Stromal cell of bone marrow (primary cell): Measurements from ENCODE around the gene IRF7.
"Not testable (repeated sequence)": the region's sequence is repeated elsewhere in the genome, so short reads cannot be mapped to it uniquely, and the experiment has no call there.

Experiments used
- DNase-seq: peaks from one replicate; pipeline ENCODE4 v3.0.0-alpha.2; 2012; ENCODE audit warnings: low read depth

IRF7 gene

DNA sequence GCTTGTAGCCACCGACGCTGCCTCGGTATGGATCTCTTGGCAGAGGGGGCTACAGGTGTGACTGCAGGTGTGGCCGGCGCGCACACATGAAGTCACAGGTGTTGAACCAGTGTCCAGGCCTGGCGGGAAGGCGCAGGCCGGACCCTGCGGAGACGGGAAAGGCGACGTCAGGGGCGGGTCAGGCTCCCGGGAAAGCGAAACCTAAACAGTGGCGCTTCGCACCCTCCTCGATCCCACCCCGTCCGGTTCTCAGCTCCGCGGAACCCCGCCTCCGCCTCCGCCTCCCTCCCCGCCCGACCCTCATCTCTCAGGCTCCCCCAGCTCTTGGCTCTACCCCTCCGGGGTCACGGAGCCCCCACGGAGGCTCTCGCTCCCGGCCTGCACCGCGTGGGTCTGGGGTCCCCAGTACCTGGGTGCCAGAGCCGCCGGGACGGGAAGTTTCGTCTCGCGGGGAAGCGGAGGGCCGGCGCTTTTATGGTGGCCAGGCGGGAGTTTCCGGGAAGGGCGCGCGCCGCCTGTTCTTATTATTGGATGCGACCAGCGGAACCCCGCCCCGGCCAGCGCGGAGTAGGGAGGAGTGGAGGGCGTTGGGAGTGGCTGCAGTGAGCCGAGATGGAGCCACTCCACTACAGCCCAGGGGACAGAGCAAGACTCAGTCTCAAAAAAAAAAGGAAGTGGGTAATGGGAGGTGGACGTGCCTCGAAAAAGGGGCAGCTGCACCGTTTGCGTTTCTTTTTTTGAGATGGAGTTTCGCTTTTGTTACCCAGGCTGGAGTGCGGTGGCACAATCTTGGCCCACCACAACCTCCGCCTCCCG is at the start of gene IRF7:
Gene IRF7, minus strand, starts transcription at position 447 of the 816 bp plus-strand sequence. CDS start 586 bp downstream, outside the sequence.
- peak; percentile 88 for DNase-seq

GRCh38 chr11:665062-665703 is 49.4 kb upstream of the IRF7 start:
- DNase-seq: no peak

DNA sequence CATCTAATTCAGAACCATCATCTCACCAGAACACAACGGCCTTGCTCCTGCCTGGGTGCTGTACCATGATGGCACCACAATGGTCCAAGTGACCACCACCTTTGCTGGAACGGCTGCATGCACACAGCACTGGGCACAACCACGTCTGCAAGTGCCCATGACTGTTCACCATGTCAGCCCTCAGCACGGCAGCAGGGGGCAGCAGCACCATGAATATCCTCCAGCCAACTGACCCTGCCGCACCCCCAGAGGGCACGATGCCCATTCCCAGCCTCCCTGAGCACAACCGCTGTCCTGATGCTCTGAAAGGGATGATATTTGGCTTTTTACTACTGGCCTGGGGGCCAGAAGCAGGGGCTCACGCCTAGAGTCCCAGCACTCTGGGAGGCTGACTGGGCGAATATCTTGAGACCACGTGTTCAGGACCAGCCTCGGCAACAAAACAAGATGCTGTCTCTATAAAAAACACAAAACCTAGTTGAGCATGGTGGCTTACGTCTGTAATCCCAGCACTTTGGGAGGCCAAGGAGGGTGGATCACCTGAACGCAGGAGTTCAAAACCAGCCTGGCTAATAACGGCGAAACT is 47.0 kb upstream of the IRF7 start:
- DNase-seq: no peak

DNA sequence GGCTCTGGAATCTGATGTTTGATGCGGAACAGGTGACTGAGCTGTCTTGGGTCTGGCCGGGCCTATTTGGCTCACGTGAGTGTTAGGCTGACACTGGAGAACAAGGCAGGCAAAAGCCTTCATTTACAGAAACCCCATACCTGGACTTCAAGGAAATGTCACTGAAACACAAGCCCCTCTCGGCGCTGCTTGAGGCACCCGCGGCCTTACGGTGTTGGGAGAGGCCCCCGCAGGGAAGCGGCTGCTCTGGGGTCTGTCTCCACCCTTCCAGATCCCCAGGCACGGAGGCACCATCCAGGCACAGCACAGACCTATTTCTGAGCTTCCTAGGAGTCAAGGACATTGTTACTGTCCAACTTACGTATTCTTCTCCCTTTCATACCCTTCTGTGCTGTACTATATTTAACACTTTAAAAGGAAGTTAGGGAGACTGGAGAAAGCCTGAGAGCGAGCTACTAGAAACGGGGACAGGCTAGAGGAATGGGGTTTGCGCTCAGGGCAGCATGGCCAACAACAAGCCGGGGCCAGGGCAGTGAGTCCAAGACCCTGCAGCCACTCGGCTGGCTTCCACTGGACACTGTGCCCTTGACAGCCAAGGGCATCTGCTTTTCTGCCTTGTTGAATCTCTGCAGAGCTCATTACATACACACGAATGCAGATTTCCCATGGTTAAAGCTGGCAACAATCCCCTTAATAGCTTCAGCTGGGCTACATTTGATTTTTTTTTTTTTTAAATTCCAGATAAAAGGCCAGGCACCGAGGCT is 45.1 kb upstream of the IRF7 start:
- DNase-seq: no peak

GRCh38 chr11:660281-660680 is 44.5 kb upstream of the IRF7 start:
- no peak for DNase-seq

DNA sequence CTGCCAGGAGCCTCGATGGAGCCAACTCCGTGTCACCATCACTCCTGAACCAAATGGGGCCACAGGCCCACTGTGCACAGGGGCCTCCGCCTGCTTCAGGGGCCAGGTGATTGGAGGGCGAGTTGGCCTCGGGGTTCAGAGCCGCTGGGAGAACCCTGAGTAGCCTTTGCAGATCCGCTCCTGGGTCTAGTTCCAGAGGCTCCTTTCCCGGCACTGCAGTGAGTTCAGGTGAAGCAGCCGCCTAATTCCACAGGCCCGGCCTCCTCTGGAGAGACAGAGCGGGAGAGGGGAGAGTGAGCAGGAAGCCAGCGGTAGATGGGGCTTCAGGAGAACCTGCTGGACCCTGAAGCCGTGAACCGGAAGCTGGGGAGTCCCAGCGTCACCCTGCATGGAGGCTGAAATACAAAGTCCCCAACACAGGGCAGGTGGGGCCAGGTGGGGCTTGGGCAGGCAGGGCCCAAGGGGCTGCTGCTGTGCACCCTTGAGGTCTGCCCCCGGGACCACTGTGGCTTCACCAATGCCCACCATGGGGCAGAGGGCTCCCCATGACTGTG is 43.9 kb upstream of the IRF7 start:
- DNase-seq: no peak

DNA sequence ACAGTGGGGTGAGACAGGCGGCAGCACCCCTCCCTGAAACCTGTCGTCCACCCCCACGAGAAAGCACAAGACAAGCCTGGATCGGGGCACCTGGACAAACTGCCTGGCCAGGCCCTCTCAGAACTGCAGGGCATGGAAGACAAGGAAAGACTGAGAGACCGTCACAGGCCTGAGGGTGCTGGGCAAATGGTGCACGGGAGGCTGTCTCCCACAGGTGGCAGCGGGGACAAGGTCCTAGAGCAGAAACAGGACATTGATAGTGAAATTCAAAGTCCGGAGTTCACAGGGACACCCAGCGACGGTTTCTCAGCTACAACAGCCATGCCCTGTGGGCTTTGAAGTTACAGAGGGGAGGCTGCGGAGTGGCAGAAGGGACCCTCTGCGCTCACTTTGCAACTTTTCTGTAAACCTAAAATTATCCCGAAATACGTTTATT is 42.0 kb upstream of the IRF7 start:
- DNase-seq: no peak

DNA sequence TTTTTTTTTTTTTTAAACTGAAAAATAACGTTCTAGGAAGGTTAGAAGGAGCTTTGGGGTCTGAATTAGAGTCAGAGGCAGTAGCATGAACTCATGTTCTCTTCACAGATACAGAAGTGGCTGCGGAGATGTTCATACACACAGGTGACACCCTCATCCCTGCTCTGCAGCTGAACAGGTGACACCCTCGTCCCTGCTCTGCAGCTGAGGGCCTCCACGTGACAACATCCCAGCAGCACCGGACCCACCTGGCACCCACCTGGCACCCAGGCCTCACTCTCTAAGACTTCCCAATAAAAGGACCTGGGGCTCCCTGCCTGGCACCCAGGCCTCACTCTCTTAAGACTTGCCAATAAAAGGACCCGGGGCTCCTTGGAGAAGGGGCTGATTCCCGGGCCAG is 41.1 kb upstream of the IRF7 start:
- DNase-seq: no peak

DNA sequence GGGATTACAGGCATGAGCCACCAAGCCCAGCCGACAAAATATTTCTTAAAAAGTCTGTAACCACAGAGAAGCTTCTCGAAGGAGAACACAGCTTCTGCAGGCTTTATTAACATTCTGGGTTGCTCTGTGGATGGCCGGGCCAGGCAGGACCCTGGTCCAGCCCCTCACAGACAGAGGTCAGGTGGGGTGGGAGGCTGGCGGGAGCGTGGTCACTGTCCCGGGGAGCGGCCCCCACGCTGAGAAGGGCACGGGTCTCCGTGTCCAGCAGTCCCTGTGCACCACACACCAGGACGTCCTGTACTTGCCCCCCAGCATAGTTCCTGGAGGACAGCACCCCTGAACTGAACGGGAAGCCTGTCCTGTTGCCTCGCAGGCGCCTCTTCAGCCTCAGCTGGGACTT is 40.7 kb upstream of the IRF7 start:
- no peak for DNase-seq

GRCh38 chr11:655036-655726 is 39.4 kb upstream of the IRF7 start:
- no peak for DNase-seq

DNA sequence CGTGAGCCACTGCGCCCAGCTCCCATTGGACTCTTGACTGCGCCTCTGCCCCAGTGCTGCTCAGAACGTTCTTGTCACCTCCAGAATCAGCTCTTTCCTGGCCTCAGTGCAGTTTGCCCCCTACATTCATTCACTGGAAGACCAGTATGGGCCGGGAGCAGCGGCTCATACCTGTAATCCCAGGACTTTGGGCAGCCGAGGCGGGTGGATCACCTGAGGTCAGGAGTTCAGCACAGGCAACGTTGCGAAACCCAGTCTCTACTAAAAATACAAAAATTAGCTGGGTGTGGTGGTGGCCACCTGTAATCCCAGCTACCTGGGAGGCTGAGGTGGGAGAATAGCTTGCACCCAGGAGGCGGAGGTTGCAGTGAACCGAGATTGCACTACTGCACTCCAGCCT is 38.7 kb upstream of the IRF7 start:
- not testable (repeated sequence) for DNase-seq

- no peak for DNase-seq
Measured at GRCh38 chr11:653837-654236, 38.1 kb upstream of the IRF7 start.

GRCh38 chr11:653136-653535 is 37.4 kb upstream of the IRF7 start:
- not testable (repeated sequence) for DNase-seq

DNA sequence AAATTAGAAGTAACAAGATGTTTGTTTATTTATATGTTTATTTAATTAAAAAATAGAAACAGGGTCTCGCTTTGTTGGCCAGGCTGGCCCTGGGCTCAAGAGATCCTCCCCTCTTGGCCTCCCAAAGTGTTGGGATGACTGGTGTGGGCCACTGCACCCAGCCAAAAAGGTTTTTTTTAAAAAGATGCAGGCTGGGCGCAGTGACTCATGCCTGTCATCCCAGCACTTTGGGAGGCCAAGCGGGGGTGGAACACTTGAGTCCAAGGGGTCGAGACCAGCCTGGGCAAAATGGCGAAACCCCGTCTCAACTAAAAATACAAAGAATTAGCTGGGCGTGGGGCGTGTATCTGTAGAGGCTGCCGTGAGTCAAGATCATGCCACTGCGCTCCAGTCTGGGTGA is 34.7 kb upstream of the IRF7 start:
- DNase-seq: no peak

- DNase-seq: not testable (repeated sequence)
Measured at GRCh38 chr11:647672-648158, 32.0 kb upstream of the IRF7 start.

- no peak for DNase-seq
Measured at GRCh38 chr11:646214-646613, 30.5 kb upstream of the IRF7 start.

DNA sequence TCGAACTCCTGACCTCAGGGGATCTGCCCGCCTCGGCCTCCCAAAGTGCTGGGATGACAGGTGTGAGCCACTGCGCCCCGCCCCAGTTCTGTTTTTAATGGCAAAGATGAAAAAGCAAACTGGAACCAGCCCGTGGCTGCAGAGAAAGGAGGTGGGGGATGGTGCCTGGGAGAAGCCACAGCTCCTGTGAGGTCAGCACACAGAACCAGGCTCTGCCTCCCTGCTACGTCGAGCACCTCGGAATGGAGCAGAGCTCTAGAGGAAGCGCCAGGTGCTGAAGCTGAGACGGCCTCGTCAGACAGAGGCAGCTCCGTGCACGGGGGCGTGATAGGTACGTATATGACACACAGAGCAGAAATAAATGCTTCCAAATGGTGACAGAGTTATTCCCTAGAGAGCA is 29.8 kb upstream of the IRF7 start:
- no peak for DNase-seq

DNA sequence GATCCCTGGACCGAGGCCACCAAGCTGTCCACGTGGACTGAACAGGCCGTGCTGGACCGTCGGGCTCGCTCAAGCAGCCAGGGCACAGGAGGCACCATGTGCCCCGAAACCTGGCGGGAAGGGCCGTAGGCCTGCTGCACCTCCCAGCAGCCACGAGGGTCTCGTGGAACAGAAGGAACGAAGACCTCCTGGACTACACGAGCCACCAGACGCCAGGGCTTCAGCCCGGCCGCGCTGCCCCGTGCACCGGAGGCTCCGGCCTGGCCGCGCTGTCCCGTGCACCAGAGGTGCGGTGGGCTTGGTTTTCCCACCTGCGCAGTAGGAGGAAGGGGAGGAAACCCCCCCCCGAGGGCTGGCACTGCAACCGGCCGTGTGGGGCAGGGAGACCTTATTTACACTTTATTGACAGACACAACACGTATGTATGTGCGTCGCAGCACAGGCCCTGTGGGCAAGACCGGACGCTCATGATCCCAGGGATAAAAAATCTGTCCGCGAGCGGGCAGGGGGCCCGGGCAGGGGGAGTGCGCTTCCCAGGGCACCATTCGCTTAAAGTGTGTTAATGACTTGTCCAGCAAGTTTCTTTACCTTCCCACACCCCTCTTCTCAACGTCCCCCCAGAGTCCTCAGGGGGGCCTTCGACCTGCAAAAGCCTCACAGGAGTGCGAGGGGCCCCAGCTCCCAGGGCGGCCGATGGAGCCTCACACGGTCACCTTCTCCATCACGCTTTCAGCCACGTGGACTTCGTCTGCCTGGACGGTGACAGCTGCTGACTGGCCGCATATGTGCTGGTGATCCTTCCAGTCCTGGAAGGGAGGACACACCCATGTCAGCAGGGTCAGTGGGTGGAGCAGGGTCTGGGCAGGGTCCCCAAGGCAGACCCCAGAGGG is 28.3 kb upstream of the IRF7 start:
- DNase-seq: no peak

DNA sequence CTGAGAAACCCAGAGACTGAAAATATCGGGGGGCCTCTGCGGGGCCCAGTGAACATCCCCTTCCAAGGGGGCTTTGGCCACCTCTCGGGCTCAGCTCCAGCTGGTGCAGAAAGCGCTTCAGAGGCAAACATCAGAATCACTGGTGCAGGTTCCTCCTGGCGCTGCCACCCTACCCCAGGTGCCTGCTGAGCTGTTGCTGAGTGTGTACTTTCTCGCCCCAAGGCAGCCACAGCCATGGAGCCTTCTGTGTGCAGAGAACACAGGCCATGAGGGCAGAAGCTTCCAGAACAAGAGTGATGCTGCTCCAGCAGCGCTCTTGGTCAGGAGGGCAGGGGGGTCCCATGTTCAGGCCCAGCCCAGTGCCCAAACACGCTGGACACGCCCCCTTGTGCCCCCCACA is 27.6 kb upstream of the IRF7 start:
- no peak for DNase-seq

DNA sequence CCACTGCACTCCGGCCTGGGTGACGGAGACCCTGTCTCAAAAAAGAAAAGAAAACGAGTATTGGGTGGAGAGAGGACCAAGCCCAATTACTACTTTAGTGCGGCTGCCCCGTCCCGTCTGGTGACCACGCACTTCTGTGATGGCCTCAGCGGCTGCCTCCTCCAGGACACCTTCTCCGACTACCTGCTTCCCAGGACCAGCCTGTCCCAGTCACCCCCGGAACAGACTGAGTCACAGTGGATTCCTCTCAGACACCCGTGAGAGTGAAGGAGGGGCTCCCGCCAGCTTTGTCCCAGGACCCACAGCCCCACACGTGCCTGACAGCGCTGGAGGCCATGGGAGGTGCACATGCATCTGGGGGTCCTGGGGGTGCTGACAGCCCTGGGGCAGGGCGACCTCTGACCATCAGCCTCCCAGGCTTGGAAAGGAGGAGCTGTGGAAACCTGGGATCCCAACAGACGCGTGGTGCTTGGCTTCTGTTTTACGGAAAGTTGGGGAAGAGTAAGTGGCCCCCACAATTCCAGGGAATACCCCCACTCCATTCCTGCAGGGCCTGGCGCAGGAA is 26.1 kb upstream of the IRF7 start:
- no peak for DNase-seq
